ENCODE data around the gene PGM5. TPM values are rescaled to one million over a fixed set of nuclear protein-coding genes. Genes with fewer than 3 reads are reported as not detected.

The PGM5 gene
- total RNA-seq, 1 experiment from 2014 or later, result 75.5 TPM

DNA sequence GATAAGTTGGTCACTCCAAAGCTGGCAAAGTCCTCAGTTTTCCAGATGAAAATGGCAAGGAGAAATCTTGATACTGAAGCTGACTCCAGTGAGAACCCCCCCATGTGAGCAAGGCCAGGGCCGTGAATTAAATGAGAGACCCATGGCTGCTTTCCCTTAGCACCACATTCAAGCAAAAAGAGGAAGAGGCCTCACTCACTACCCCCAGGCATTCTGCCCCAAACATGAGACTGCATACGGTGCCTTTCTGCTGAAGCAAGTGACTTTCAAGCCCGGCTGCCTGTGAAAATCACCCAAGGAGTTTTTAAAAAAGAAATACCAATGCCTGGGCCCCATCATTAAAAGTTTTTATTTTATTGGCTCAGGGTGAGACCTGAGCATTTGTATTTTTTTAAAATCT, 117.4 kb downstream of the PGM5 start:
- no peaks in the 10 kb centered on the region for H3K9me3 ChIP-seq (ENCODE audit: low read length)
- H3K9me2 ChIP-seq (replicated peaks; ENCODE audit: low read length), result no peaks in the 10 kb centered on the region
- ATAC-seq, result no peak
- TF ChIP-seq EZH2 (IDR thresholded peaks at IDR 0.05; ENCODE audit: low read length, unreplicated experiment), result no peak
- no peak for TF ChIP-seq EZH2phosphoT487 (IDR thresholded peaks at IDR 0.05; ENCODE audit: borderline replicate concordance, low read length)
- TF ChIP-seq CTCF (conservative IDR thresholded peaks at IDR 0.05; ENCODE audit: low read depth, low read length), result no peak
- H3K4me2 ChIP-seq (ENCODE audit: low read length), result no peak overlapping the region
- H3K27ac ChIP-seq (ENCODE audit: low read length), result no peak overlapping the region
- ChIA-PET CTCF (no interaction called here), POLR2A (ENCODE audit: unreplicated experiment) (no interaction called here)
- no TSS peak for BruUV-seq (replicated peaks)
- H3K4me3 ChIP-seq (ENCODE audit: low read length), result no peak overlapping the region
- H2AFZ ChIP-seq (ENCODE audit: low read length), result no peak overlapping the region
- H3K36me3 ChIP-seq (ENCODE audit: low read depth, low read length), result no peaks in the 10 kb centered on the region
- peaks cover 8% of the 10 kb centered on the region for H3K4me1 ChIP-seq (ENCODE audit: insufficient read depth, low read length)
- H4K20me1 ChIP-seq (ENCODE audit: low read length), result no peaks in the 10 kb centered on the region
- H3K79me2 ChIP-seq (ENCODE audit: low read length), result no peaks in the 10 kb centered on the region
- intact Hi-C loops (cut with micrococcal nuclease), result no loop called here
- no peaks in the 10 kb centered on the region for H3K27me3 ChIP-seq (ENCODE audit: low read length)
- no peaks in the 10 kb centered on the region for H3F3A ChIP-seq (ENCODE audit: low read length, unreplicated experiment)
- no peak overlapping the region for H3K9ac ChIP-seq (ENCODE audit: low read length)
- no peak for DNase-seq

DNA sequence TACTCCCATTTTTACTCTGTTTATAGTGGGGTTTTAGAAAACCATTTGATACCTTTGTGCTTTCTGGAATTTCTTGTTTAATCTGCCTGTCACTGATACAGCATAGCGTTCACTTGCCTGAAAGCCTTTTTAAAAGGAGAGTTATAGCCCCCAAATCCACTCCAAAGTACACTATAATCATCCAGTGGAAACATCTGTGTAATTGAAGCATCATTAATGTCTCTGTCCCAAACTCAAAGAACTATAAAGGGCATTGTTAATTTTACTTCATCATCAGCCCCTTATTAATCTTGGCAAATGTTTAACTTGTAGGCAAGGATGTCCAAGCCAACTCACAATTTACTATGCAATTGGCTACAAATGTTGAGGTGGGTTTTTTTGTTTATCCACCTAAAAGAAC, 120.0 kb downstream of the PGM5 start:
- no peak overlapping the region for H3K27ac ChIP-seq (ENCODE audit: low read length)
- H3K9me2 ChIP-seq (replicated peaks; ENCODE audit: low read length), result no peaks in the 10 kb centered on the region
- H3K79me2 ChIP-seq (ENCODE audit: low read length), result no peaks in the 10 kb centered on the region
- H3K9ac ChIP-seq (ENCODE audit: low read length), result no peak overlapping the region
- H3K4me2 ChIP-seq (ENCODE audit: low read length), result no peak overlapping the region
- H3F3A ChIP-seq (ENCODE audit: low read length, unreplicated experiment), result no peaks in the 10 kb centered on the region
- H3K4me1 ChIP-seq (ENCODE audit: insufficient read depth, low read length), result peaks cover 8% of the 10 kb centered on the region
- ATAC-seq (no peak), DNase-seq (no peak)
- intact Hi-C loops (cut with micrococcal nuclease), result no loop called here
- H3K36me3 ChIP-seq (ENCODE audit: low read depth, low read length), result 0 out of 2 replicates have a peak, but pooled peaks cover 3% of the 10 kb centered on the region
- no TSS peak for BruUV-seq (replicated peaks)
- H3K4me3 ChIP-seq (ENCODE audit: low read length), result no peak overlapping the region
- H3K9me3 ChIP-seq (ENCODE audit: low read length), result no peaks in the 10 kb centered on the region
- H4K20me1 ChIP-seq (ENCODE audit: low read length), result no peaks in the 10 kb centered on the region
- no peak overlapping the region for H2AFZ ChIP-seq (ENCODE audit: low read length)
- TF ChIP-seq EZH2 (IDR thresholded peaks at IDR 0.05; ENCODE audit: low read length, unreplicated experiment) (no peak), EZH2phosphoT487 (IDR thresholded peaks at IDR 0.05; ENCODE audit: borderline replicate concordance, low read length) (no peak), CTCF (conservative IDR thresholded peaks at IDR 0.05; ENCODE audit: low read depth, low read length) (no peak)
- H3K27me3 ChIP-seq (ENCODE audit: low read length), result no peaks in the 10 kb centered on the region
- CTCF ChIA-PET, result no interaction called here
- POLR2A ChIA-PET (ENCODE audit: unreplicated experiment), result no interaction called here

GRCh38 chr9:68476847-68477246, 120.4 kb downstream of the PGM5 start:
- DNase-seq, result no peak
- ChIA-PET CTCF (no interaction called here), POLR2A (ENCODE audit: unreplicated experiment) (no interaction called here)
- intact Hi-C loops (cut with micrococcal nuclease), result no loop called here
- no peak overlapping the region for H3K4me2 ChIP-seq (ENCODE audit: low read length)
- no peak overlapping the region for H3K9ac ChIP-seq (ENCODE audit: low read length)
- H3K4me1 ChIP-seq (ENCODE audit: insufficient read depth, low read length), result peaks cover 6% of the 10 kb centered on the region
- H2AFZ ChIP-seq (ENCODE audit: low read length), result no peak overlapping the region
- H3F3A ChIP-seq (ENCODE audit: low read length, unreplicated experiment), result no peaks in the 10 kb centered on the region
- no peaks in the 10 kb centered on the region for H4K20me1 ChIP-seq (ENCODE audit: low read length)
- no peaks in the 10 kb centered on the region for H3K27me3 ChIP-seq (ENCODE audit: low read length)
- H3K79me2 ChIP-seq (ENCODE audit: low read length), result no peaks in the 10 kb centered on the region
- BruUV-seq (replicated peaks), result no TSS peak
- H3K9me2 ChIP-seq (replicated peaks; ENCODE audit: low read length), result no peaks in the 10 kb centered on the region
- TF ChIP-seq EZH2phosphoT487 (IDR thresholded peaks at IDR 0.05; ENCODE audit: borderline replicate concordance, low read length), result no peak
- no peak for TF ChIP-seq CTCF (conservative IDR thresholded peaks at IDR 0.05; ENCODE audit: low read depth, low read length)
- TF ChIP-seq EZH2 (IDR thresholded peaks at IDR 0.05; ENCODE audit: low read length, unreplicated experiment), result no peak
- no peak overlapping the region for H3K27ac ChIP-seq (ENCODE audit: low read length)
- H3K9me3 ChIP-seq (ENCODE audit: low read length), result no peaks in the 10 kb centered on the region
- 0 out of 2 replicates have a peak, but pooled peaks cover 3% of the 10 kb centered on the region for H3K36me3 ChIP-seq (ENCODE audit: low read depth, low read length)
- H3K4me3 ChIP-seq (ENCODE audit: low read length), result no peak overlapping the region
- ATAC-seq, result no peak

Measured in PC-3 (cell line).